NB4 (cell line): ENCODE measurements around the gene TNFRSF8.
"Not testable (repeated sequence)": the region's sequence is repeated elsewhere in the genome, so short reads cannot be mapped to it uniquely, and the experiment has no call there.

ENCODE experiments used
- POLR2A ChIP-seq: IDR thresholded peaks from 2 replicates; pipeline ENCODE4 v1.6.1; 2011; ENCODE audit warnings: mild to moderate bottlenecking; ENCODE audit not compliant: insufficient read length; ENCODE audit errors: extremely low read depth
- TF ChIP-seq, protein P1 (sequence below): IDR thresholded peaks from one replicate; pipeline ENCODE4 v1.5.1; 2012; ENCODE audit warnings: low read depth, low read length
- TF ChIP-seq, protein P2 (sequence below): IDR thresholded peaks from 2 replicates; pipeline ENCODE4 v1.6.1; 2011; ENCODE audit warnings: low read depth, low read length

DNA sequence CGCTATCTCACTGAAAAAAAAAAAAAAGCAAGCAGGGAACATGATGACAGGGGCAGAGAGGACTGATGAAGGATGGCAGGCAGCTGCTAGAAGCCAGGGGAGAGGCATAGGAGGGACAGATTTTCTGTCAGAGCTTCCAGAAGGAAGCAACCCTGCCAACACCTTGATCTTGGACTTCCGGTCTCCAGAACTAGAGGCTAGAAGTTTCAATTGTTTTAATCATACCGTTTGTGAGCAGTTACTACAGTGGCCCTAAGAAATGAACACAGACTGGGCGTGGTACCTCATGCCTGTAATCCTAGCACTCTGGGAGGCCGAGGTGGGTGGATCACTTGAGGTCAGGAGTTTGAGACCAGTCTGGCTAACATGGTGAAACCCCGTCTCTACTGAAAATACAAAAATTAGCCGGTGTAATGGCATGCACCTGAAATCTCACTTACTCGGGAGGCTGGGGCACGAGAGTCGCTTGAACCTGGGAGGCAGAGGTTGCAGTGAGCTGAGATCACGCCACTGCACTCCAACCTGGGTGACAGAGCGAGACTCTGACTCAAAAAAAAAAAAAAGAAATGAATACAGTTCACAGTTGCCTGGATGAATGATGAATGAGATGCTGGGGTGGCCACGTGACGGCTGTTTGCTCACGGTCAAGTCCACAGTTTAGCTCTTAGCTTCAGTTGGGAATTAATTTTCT is 18.8 kb upstream of the TNFRSF8 start:
- TF ChIP-seq, protein P1, sequence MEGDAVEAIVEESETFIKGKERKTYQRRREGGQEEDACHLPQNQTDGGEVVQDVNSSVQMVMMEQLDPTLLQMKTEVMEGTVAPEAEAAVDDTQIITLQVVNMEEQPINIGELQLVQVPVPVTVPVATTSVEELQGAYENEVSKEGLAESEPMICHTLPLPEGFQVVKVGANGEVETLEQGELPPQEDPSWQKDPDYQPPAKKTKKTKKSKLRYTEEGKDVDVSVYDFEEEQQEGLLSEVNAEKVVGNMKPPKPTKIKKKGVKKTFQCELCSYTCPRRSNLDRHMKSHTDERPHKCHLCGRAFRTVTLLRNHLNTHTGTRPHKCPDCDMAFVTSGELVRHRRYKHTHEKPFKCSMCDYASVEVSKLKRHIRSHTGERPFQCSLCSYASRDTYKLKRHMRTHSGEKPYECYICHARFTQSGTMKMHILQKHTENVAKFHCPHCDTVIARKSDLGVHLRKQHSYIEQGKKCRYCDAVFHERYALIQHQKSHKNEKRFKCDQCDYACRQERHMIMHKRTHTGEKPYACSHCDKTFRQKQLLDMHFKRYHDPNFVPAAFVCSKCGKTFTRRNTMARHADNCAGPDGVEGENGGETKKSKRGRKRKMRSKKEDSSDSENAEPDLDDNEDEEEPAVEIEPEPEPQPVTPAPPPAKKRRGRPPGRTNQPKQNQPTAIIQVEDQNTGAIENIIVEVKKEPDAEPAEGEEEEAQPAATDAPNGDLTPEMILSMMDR: not testable (repeated sequence)
- TF ChIP-seq POLR2A: not testable (repeated sequence)
- TF ChIP-seq, protein P2, sequence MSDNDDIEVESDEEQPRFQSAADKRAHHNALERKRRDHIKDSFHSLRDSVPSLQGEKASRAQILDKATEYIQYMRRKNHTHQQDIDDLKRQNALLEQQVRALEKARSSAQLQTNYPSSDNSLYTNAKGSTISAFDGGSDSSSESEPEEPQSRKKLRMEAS: not testable (repeated sequence)
